ENCODE results near the gene TRIM67. TPM values are rescaled to one million over a fixed set of nuclear protein-coding genes. Genes with fewer than 3 reads are reported as not detected.
A peak's percentile ranks its signal among the peaks of the same experiment; 100 is the strongest.
"Not testable (repeated sequence)": the region's sequence is repeated elsewhere in the genome, so short reads cannot be mapped to it uniquely, and the experiment has no call there.

Gene TRIM67
- total and polyA plus RNA-seq, 4 experiments from 2014 or later: not detected

DNA sequence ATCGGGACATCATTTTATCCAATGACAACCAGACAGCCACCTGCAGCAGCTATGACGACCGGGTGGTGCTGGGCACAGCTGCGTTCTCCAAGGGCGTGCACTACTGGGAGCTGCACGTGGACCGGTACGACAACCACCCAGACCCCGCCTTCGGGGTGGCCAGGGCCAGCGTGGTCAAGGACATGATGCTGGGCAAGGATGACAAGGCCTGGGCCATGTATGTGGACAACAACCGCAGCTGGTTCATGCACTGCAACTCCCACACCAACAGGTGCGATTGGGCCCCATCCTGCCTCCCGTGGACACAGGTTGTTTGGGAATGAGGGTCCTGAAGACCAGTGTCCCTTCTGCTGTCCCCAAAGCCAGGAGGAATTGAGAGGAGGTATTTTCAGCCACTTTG, 47.1 kb downstream of the TRIM67 start:
- POLR2A ChIA-PET (ENCODE audit: partially characterized antibody): no interaction called here
- Histone ChIP-seq H3K27ac (ENCODE audit: low read depth, low read length) (no peak overlapping the region), H3K4me3 (ENCODE audit: low read length in 2 of 2) (no peak overlapping the region), H3K36me3 (ENCODE audit: insufficient read depth, low read length) (no peaks in the 10 kb centered on the region), H3K9me3 (ENCODE audit: control insufficient read depth in 1 of 2, low read length in 2 of 2) (no peaks in the 10 kb centered on the region), H3K4me1 (ENCODE audit: insufficient read depth, low read length) (peaks cover 10% of the 10 kb centered on the region), H3K27me3 (ENCODE audit: insufficient read depth, low read length) (no peaks in the 10 kb centered on the region)
- no peak overlapping the region for H3K27ac Mint-ChIP-seq
- H3K36me3 Mint-ChIP-seq: no peaks in the 10 kb centered on the region
- no peak for DNase-seq
- no peaks in the 10 kb centered on the region for H3K27me3 Mint-ChIP-seq
- no peaks in the 10 kb centered on the region for H3K9me3 Mint-ChIP-seq
- intact Hi-C loops (cut with micrococcal nuclease): no loop called here
- H3K4me3 Mint-ChIP-seq: no peak overlapping the region
- CTCF ChIA-PET (ENCODE audit: partially characterized antibody): interaction anchor here (1.8 to 2.0 kb wide), 2 partner anchors 230 to 411 kb away, joined by 5 to 6 read pairs; partner anchors contain the start of genes ARV1 and TTC13
- peaks cover 2 to 10% (median 5%) of the 10 kb centered on the region in 4 donors for H3K4me1 Mint-ChIP-seq

DNA sequence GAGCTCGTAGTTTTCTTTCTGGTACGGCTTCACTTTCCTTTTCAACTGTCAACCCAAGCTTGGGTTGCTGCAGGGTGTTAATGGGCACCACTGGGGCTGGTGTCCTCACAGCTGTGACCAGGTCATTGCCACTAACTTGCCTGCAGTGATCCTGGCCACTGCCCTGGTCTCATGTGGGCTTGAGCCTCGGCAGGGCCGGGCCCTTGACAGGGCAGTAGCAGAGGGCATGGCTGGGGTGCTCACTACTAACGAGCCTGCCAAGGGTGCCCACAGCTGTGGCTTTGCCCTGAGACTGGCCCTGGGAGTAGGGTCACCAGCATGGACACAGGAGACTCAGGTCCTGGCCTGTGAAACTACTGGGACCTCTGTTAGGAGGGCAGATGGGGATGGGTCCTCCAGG, 47.7 kb downstream of the TRIM67 start:
- no peak overlapping the region for H3K27ac Mint-ChIP-seq
- H3K9me3 ChIP-seq (ENCODE audit: control insufficient read depth in 1 of 2, low read length in 2 of 2): no peaks in the 10 kb centered on the region
- H3K36me3 Mint-ChIP-seq: no peaks in the 10 kb centered on the region
- H3K27me3 ChIP-seq (ENCODE audit: insufficient read depth, low read length): no peaks in the 10 kb centered on the region
- no peak overlapping the region for H3K4me3 Mint-ChIP-seq
- no peaks in the 10 kb centered on the region for H3K27me3 Mint-ChIP-seq
- DNase-seq: no peak
- H3K4me1 ChIP-seq (ENCODE audit: insufficient read depth, low read length): peaks cover 10% of the 10 kb centered on the region
- ChIA-PET POLR2A (ENCODE audit: partially characterized antibody) (no interaction called here), CTCF (ENCODE audit: partially characterized antibody) (interaction anchor here (1.8 to 3.1 kb wide), 4 partner anchors 230 to 412 kb away, joined by 5 to 24 read pairs (median 11); partner anchors contain the start of genes ARV1 and TTC13)
- H3K4me3 ChIP-seq (ENCODE audit: low read length in 2 of 2): no peak overlapping the region
- H3K36me3 ChIP-seq (ENCODE audit: insufficient read depth, low read length): no peaks in the 10 kb centered on the region
- H3K9me3 Mint-ChIP-seq: no peaks in the 10 kb centered on the region
- H3K27ac ChIP-seq (ENCODE audit: low read depth, low read length): no peak overlapping the region
- H3K4me1 Mint-ChIP-seq: peaks cover 2 to 10% (median 5%) of the 10 kb centered on the region in 4 donors
- intact Hi-C loops (cut with micrococcal nuclease): no loop called here

DNA sequence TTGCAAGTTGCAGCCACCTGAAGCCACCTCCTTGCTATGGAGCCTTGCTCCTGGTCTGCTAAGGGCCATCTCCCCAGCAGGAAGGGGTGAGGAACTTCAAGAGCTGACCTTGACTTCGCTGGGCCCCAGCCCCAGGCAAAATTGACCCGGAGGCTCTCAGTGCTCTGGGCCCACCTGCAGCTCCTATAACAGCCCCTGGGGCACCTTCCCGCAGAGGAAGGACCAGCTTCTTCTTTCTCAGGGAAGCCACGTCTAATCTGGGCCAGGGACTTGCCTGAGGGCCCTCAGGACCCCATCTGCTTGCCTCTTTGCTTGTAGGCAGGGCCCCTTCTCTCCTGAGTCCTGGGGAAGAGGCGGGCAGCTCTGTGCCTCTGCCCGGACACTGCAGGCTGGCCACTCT, 48.3 kb downstream of the TRIM67 start:
- no peaks in the 10 kb centered on the region for H3K36me3 Mint-ChIP-seq
- peak overlapping the region in 1 of 8 donors; percentile 46 for H3K4me3 Mint-ChIP-seq
- H3K27me3 Mint-ChIP-seq: no peaks in the 10 kb centered on the region
- H3K9me3 Mint-ChIP-seq: no peaks in the 10 kb centered on the region
- no peak overlapping the region for H3K4me3 ChIP-seq (ENCODE audit: low read length in 2 of 2)
- no peaks in the 10 kb centered on the region for H3K36me3 ChIP-seq (ENCODE audit: insufficient read depth, low read length)
- ChIA-PET CTCF (ENCODE audit: partially characterized antibody) (interaction anchor here (0.9 to 3.1 kb wide), 7 partner anchors 26 to 512 kb away, joined by 3 to 24 read pairs (median 5); partner anchors contain the start of genes ARV1 and TTC13), POLR2A (ENCODE audit: partially characterized antibody) (no interaction called here)
- H3K9me3 ChIP-seq (ENCODE audit: control insufficient read depth in 1 of 2, low read length in 2 of 2): no peaks in the 10 kb centered on the region
- no peak for DNase-seq
- peaks cover 10% of the 10 kb centered on the region for H3K4me1 ChIP-seq (ENCODE audit: insufficient read depth, low read length)
- H3K27ac Mint-ChIP-seq: no peak overlapping the region
- peaks cover 2 to 10% (median 6%) of the 10 kb centered on the region in 4 donors for H3K4me1 Mint-ChIP-seq
- intact Hi-C loops (cut with micrococcal nuclease): loop anchor here (2.0 to 10.0 kb wide), 2 partner anchors 413 to 535 kb away; no protein-coding TSS in a partner anchor
- no peak overlapping the region for H3K27ac ChIP-seq (ENCODE audit: low read depth, low read length)
- H3K27me3 ChIP-seq (ENCODE audit: insufficient read depth, low read length): no peaks in the 10 kb centered on the region

DNA sequence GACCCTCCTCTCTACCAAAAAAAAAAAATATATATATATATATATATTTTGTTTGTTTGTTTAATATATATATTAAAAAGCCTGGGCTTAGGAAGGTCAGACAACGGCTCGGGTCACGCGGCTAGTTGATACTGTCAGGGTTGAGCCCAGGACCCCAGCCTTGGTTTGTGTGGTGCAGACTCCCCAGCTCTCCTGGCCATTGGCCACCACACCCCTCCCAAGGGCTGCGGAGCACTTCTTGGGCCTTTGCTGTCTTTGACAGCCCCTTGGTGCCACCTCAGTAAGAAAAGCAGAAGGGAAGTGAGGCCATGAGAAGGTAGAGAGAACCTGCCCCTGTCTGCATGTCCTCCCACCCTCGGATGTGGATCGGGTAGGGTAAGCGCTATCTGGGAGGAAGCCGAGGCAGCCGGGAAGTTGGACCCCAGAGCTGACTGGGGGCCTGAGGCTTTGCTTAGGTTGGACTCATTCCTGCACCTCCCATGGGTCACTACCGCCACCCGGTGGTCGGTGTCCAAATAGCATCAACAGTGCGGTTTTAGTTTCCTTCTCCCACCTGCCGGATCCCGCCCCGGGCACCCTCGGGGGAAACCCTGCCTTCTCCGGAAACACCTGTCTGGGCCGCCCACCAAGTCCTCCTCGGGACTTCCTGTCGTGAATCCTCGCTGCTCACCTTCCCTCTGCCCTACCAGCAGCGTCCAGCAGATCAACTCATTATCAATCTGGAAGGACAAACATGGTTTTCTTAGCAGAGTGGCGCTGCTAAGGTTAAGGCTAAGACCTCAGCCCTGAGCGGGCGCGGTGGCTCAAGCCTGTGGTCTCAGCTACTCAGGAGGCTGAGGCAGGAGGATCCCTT, 49.4 kb downstream of the TRIM67 start:
- Histone ChIP-seq H3K27ac (ENCODE audit: low read depth, low read length) (no peak overlapping the region), H3K9me3 (ENCODE audit: control insufficient read depth in 1 of 2, low read length in 2 of 2) (no peaks in the 10 kb centered on the region), H3K36me3 (ENCODE audit: insufficient read depth, low read length) (no peaks in the 10 kb centered on the region), H3K27me3 (ENCODE audit: insufficient read depth, low read length) (no peaks in the 10 kb centered on the region), H3K4me3 (ENCODE audit: low read length in 2 of 2) (peak overlapping the region in 1 of 2 donors; percentile 27), H3K4me1 (ENCODE audit: insufficient read depth, low read length) (peaks cover 10% of the 10 kb centered on the region)
- POLR2A ChIA-PET (ENCODE audit: partially characterized antibody): interaction anchor here (1.3 kb wide), 1 partner anchor 232 kb away, joined by 4 read pairs; no protein-coding TSS in a partner anchor
- Mint-ChIP-seq H3K4me3 (peak overlapping the region; percentile 87 to 95 (median 92)), H3K27me3 (peaks cover 0 to 3% of the 10 kb centered on the region in 2 donors), H3K9me3 (no peaks in the 10 kb centered on the region), H3K4me1 (peaks cover 4 to 10% (median 7%) of the 10 kb centered on the region in 4 donors), H3K27ac (peak overlapping the region in 5 of 7 donors; percentile 41 to 90 (median 84)), H3K36me3 (no peaks in the 10 kb centered on the region)
- CTCF ChIA-PET (ENCODE audit: partially characterized antibody): interaction anchor here (0.9 to 3.1 kb wide), 10 partner anchors 10 to 514 kb away, joined by 3 to 24 read pairs (median 4); partner anchors contain the start of genes ARV1 and TTC13
- intact Hi-C loops (cut with micrococcal nuclease): loop anchor here (1.0 to 10.0 kb wide), 4 partner anchors 294 to 569 kb away; partner anchors contain the start of gene COG2
- peak; percentile 79 to 87 (median 82) for DNase-seq

DNA sequence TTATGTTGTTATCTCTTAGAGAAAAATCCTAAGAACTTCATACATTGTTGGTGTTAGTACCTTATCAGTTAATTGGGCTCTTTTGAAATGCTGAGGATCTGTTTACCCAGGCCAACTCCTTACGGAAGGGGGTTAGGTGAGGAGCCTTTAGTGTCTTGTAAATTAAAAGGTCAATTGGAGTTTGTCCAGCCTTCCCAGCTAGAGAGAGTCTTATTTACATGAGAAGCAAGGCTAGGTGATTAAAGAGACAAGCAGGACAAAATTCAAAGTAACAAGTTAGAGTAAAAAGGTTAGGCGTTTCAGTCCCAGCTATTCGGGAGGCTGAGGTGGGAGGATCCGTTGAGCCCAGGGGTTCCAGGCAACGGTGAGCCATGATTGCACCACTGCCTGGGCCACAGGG, 50.4 kb downstream of the TRIM67 start:
- H3K36me3 Mint-ChIP-seq; H3K9me3 ChIP-seq (ENCODE audit: control insufficient read depth in 1 of 2, low read length in 2 of 2); H3K4me3 ChIP-seq (ENCODE audit: low read length in 2 of 2); H3K27me3 Mint-ChIP-seq; H3K36me3 ChIP-seq (ENCODE audit: insufficient read depth, low read length); POLR2A ChIA-PET (ENCODE audit: partially characterized antibody); H3K4me1 ChIP-seq (ENCODE audit: insufficient read depth, low read length); H3K27ac ChIP-seq (ENCODE audit: low read depth, low read length); H3K9me3 Mint-ChIP-seq; DNase-seq; H3K27me3 ChIP-seq (ENCODE audit: insufficient read depth, low read length): not testable (repeated sequence)
- H3K4me3 Mint-ChIP-seq: peak overlapping the region in 2 of 8 donors; percentile 1 to 95
- CTCF ChIA-PET (ENCODE audit: partially characterized antibody): interaction anchor here (1.6 to 3.1 kb wide), 4 partner anchors 9 to 295 kb away, joined by 4 to 24 read pairs (median 11); partner anchors contain the start of genes ARV1 and TTC13
- H3K27ac Mint-ChIP-seq: peak overlapping the region in 2 of 7 donors; percentile 8 to 41
- H3K4me1 Mint-ChIP-seq: peaks cover 4 to 10% (median 7%) of the 10 kb centered on the region in 4 donors
- intact Hi-C loops (cut with micrococcal nuclease): loop anchor here (10.0 kb wide), 1 partner anchor 538 kb away; no protein-coding TSS in a partner anchor

DNA sequence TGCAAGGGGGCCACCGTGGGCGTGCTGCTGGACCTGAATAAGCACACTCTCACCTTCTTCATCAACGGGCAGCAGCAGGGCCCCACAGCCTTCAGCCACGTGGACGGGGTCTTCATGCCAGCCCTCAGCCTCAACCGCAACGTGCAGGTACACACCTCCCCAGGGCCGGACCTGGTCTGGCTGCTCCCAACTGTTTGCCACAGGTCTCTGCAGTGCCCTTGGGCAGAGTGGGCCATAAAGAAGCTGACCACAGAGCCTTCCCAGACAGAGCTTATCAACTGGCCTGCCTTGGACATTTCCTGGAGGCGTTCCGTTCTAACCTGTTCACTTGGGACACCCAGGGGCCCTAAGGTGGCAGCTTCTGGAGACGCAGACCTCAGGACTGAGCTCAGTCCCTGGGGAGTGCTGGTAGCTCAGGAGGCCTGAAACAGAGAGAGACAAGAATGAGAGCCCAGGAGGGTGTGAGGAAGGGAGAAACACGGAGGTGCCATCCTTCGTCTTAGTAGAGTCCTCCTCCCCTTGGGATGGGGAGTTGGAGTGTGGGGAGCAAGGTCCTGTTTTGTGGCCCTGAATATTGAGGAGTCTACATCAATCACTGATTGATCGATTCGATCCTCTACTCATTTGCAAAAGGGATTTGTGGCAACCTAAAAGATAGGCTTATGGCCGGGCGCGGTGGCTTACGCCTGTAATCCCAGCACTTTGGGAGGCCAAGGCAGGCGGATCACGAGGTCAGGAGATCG, 52.1 kb downstream of the TRIM67 start:
- peaks cover 0 to 4% of the 10 kb centered on the region in 2 donors for H3K27me3 Mint-ChIP-seq
- no peaks in the 10 kb centered on the region for H3K27me3 ChIP-seq (ENCODE audit: insufficient read depth, low read length)
- ChIA-PET POLR2A (ENCODE audit: partially characterized antibody) (no interaction called here), CTCF (ENCODE audit: partially characterized antibody) (interaction anchor here (0.9 kb wide), 1 partner anchor 16 kb away, joined by 3 read pairs; no protein-coding TSS in a partner anchor)
- H3K4me1 ChIP-seq (ENCODE audit: insufficient read depth, low read length): peaks cover 10% of the 10 kb centered on the region
- H3K36me3 ChIP-seq (ENCODE audit: insufficient read depth, low read length): no peaks in the 10 kb centered on the region
- H3K4me3 ChIP-seq (ENCODE audit: low read length in 2 of 2): no peak overlapping the region
- no peaks in the 10 kb centered on the region for H3K9me3 ChIP-seq (ENCODE audit: control insufficient read depth in 1 of 2, low read length in 2 of 2)
- H3K4me1 Mint-ChIP-seq: peaks cover 4 to 10% (median 7%) of the 10 kb centered on the region in 4 donors
- no peak overlapping the region for H3K4me3 Mint-ChIP-seq
- intact Hi-C loops (cut with micrococcal nuclease): loop anchor here (10.0 kb wide), 1 partner anchor 539 kb away; no protein-coding TSS in a partner anchor
- H3K9me3 Mint-ChIP-seq: no peaks in the 10 kb centered on the region
- no peak for DNase-seq
- H3K27ac Mint-ChIP-seq: peak overlapping the region in 1 of 7 donors; percentile 6
- no peak overlapping the region for H3K27ac ChIP-seq (ENCODE audit: low read depth, low read length)
- no peaks in the 10 kb centered on the region for H3K36me3 Mint-ChIP-seq

All from CD4-positive, alpha-beta memory T cell (primary cell).